Breast epithelium (tissue), 3 donors: Measurements from ENCODE around the gene MRPS24.

Experiments used
- CTCF ChIP-seq, 3 donors: fragments of 450-650 bp; IDR thresholded peaks; one replicate each; pipeline ENCODE4 v1.5.1; 2016 to 2017; ENCODE audit warnings: antibody characterized with exemption in 3 of 3, mild to moderate bottlenecking in 3 of 3, moderate library complexity in 3 of 3
- POLR2A ChIP-seq: fragments of 450-650 bp; IDR thresholded peaks from one replicate; pipeline ENCODE4 v1.6.1; 2016; ENCODE audit warnings: antibody characterized with exemption, mild to moderate bottlenecking, moderate library complexity
- POLR2AphosphoS5 ChIP-seq, 3 donors: sonication (generic); formaldehyde crosslinking; IDR thresholded peaks; one replicate each; pipeline ENCODE4 v1.6.1; 2017; ENCODE audit warnings: antibody characterized with exemption in 3 of 3

- TF ChIP-seq CTCF (IDR thresholded peaks at IDR 0.05) (no peak), POLR2A (no peak), POLR2AphosphoS5 (IDR thresholded peaks at IDR 0.05) (no peak)
Measured at GRCh38 chr7:43880596-43880995, 11.3 kb upstream of the MRPS24 start.
